HepG2 (cell line): Measurements from ENCODE around the gene CD7. TPM values are rescaled to one million over a fixed set of nuclear protein-coding genes. Genes with fewer than 3 reads are reported as not detected.

Experiments
- AKAP8 ChIP-seq: sonication (generic); formaldehyde crosslinking; IDR thresholded peaks from 2 replicates; pipeline ENCODE4 v1.5.1; 2020; ENCODE audit warnings: mild to moderate bottlenecking, missing genetic modification reagents
- ATM ChIP-seq: fragments of 450-650 bp; IDR thresholded peaks from 2 replicates; pipeline ENCODE4 v1.7.1; 2017; ENCODE audit warnings: mild to moderate bottlenecking, borderline replicate concordance
- BRF2 ChIP-seq: sonication (generic); formaldehyde crosslinking; IDR thresholded peaks from 2 replicates; pipeline ENCODE4 v1.8.1; 2022; ENCODE audit warnings: mild to moderate bottlenecking, missing genetic modification reagents
- FOXO1 ChIP-seq: sonication (generic); formaldehyde crosslinking; IDR thresholded peaks from 2 replicates; pipeline ENCODE4 v1.4.0; 2020; ENCODE audit warnings: missing genetic modification reagents
- HNRNPLL ChIP-seq: fragments of 200-400 bp; formaldehyde crosslinking; IDR thresholded peaks from 2 replicates; pipeline ENCODE4 v1.6.1; 2017; ENCODE audit warnings: mild to moderate bottlenecking, low read depth, low read length; ENCODE audit not compliant: poor library complexity, severe bottlenecking
- MAX ChIP-seq: IDR thresholded peaks from 2 replicates; pipeline ENCODE4 v1.6.1; 2012; ENCODE audit warnings: inconsistent platforms
- MED13 ChIP-seq: sonication (generic); formaldehyde crosslinking; IDR thresholded peaks from 2 replicates; pipeline ENCODE4 v1.5.0; 2020; ENCODE audit warnings: missing genetic modification reagents
- MLXIP ChIP-seq: sonication (generic); formaldehyde crosslinking; IDR thresholded peaks from 2 replicates; pipeline ENCODE4 v1.9.0; 2021; ENCODE audit warnings: missing genetic modification reagents, borderline replicate concordance
- NCOA1 ChIP-seq: sonication (generic); formaldehyde crosslinking; IDR thresholded peaks from 2 replicates; pipeline ENCODE4 v1.9.0; 2021; ENCODE audit warnings: missing genetic modification reagents
- ZBTB44 ChIP-seq: sonication (generic); formaldehyde crosslinking; IDR thresholded peaks from 2 replicates; pipeline ENCODE4 v1.4.0; 2020; ENCODE audit warnings: missing genetic modification reagents
- ZHX2 ChIP-seq, 2 experiments: sonication (generic) in 1 of 2; formaldehyde crosslinking in 1 of 2; IDR thresholded peaks; 2 replicates each; pipeline versions ENCODE4 v1.6.1 to v1.9.0; 2014 to 2022; ENCODE audit warnings: antibody characterized with exemption in 1 of 2, borderline replicate concordance in 1 of 2, inconsistent platforms in 1 of 2, low read depth in 1 of 2, missing genetic modification reagents in 1 of 2
- ZMYM2 ChIP-seq: sonication (generic); formaldehyde crosslinking; IDR thresholded peaks from 2 replicates; pipeline ENCODE4 v1.8.0; 2022; ENCODE audit warnings: mild to moderate bottlenecking, missing genetic modification reagents
- ZNF230 ChIP-seq: sonication (generic); formaldehyde crosslinking; IDR thresholded peaks from 2 replicates; pipeline ENCODE4 v1.4.0; 2020; ENCODE audit warnings: mild to moderate bottlenecking, missing genetic modification reagents
- polyA plus RNA-seq, 8 experiments: library from polyadenylated mRNA; depleted of rRNA in 3 of 8; stranded (reverse) in 7 of 8; unstranded in 1 of 8; fragments of >200 nt; fragmentation: Illumina TruSeq in 4 of 8; extraction: Trizol in 4 of 8; gene quantifications; 2 replicates each; pipeline versions ENCODE4 v1.2.1 to v1.2.3, GENCODE V29; 2011 to 2016; ENCODE audit warnings: low read depth in 4 of 8, missing spikeins in 1 of 8, mixed read lengths in 1 of 8; ENCODE audit not compliant: insufficient read depth in 1 of 8
- total RNA-seq, 5 experiments: library from RNA; depleted of rRNA; stranded (reverse); fragments of >200 nt; fragmentation: Illumina TruSeq; extraction: Trizol; gene quantifications; 2 replicates each; pipeline ENCODE4 v1.2.3, GENCODE V29; 2016; ENCODE audit warnings: low read depth in 1 of 5
- TF ChIP-seq, protein P1 (sequence below): sonication (generic); formaldehyde crosslinking; conservative IDR thresholded peaks from 2 replicates; pipeline ENCODE4 v1.4.0; 2020; ENCODE audit warnings: missing genetic modification reagents

Gene CD7
- total and polyA plus RNA-seq, 2 of the 13 experiments (the other 11 are each of a cell fraction or from before 2014, with no cell fraction given), result 67.6 to 76.4 TPM

DNA sequence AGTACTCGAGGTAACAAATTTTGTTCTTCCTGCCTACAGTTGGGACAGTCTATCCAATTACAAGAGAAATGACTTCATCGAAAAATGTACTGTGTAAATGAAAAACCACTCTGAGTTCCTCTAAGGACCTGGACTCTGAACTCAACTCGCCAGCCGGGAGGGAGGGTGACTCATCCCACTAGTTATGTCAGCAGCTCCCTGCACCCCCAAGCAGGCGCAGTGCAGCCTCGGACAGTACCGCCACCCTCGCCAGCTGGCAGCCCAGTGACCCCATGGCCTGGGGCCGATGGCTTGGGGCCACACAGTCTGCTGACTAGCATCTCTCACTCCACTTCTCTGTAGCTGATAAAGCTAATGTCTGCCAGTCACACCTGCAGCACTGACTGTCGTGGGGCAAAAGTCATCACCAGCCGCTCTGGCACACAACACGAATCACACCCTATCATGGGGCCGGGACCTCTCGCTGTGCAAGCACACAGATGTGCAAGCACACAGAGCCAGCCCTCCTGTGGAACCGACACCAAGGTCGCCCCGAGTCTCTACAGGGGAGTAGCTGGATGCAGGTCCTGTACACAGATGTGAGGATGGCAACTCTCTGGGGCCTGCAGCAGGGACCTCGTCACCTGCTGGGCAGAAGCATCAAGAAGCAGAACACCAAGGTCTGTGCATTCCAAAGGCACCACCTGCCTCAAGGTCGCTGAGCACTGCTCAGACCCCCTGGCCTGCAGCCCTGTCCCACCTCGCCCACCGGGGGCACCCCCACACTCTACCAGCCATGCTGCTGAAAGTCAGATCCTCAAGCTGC lies 49.6 kb downstream of the CD7 start (continued):
- TF ChIP-seq ZHX2 (IDR thresholded peaks at IDR 0.05; ENCODE audit: low read depth) (peak; percentile 70; the same call in 1 of the 2 replicates), ZHX2 (CRISPR knock-in tag; IDR thresholded peaks at IDR 0.05; ENCODE audit: borderline replicate concordance) (no peak), NCOA1 (no peak), MED13 (CRISPR knock-in tag) (peak; percentile 94), MAX (peak; percentile 90), ATM (peak; percentile 78; the same call in 1 of the 2 replicates), ZNF230 (CRISPR knock-in tag) (no peak; the same call in 1 of the 2 replicates), ZMYM2 (CRISPR knock-in tag) (no peak; the same call in 1 of the 2 replicates), BRF2 (CRISPR knock-in tag) (peak; percentile 74), MLXIP (CRISPR knock-in tag) (0 out of 2 replicates have a peak, but pooled peaks have one; percentile 36), ZBTB44 (CRISPR knock-in tag) (0 out of 2 replicates have a peak, but pooled peaks have one; percentile 41), HNRNPLL (peak; percentile 48), AKAP8 (CRISPR knock-in tag) (peak; percentile 8), FOXO1 (CRISPR knock-in tag) (peak; percentile 86)
- TF ChIP-seq, protein P1, sequence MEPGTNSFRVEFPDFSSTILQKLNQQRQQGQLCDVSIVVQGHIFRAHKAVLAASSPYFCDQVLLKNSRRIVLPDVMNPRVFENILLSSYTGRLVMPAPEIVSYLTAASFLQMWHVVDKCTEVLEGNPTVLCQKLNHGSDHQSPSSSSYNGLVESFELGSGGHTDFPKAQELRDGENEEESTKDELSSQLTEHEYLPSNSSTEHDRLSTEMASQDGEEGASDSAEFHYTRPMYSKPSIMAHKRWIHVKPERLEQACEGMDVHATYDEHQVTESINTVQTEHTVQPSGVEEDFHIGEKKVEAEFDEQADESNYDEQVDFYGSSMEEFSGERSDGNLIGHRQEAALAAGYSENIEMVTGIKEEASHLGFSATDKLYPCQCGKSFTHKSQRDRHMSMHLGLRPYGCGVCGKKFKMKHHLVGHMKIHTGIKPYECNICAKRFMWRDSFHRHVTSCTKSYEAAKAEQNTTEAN (CRISPR knock-in tag), result peak; percentile 96
